Pancreas (tissue), 10 donors: ENCODE measurements around the gene NOS3. TPM values are rescaled to one million over a fixed set of nuclear protein-coding genes. Genes with fewer than 3 reads are reported as not detected.
"Not testable (repeated sequence)": the region's sequence is repeated elsewhere in the genome, so short reads cannot be mapped to it uniquely, and the experiment has no call there.

Source experiments
- ATAC-seq, 4 donors: fragments of 200-7000 bp; cut with Tn5 transposase; one replicate each; pipeline versions ENCODE4 v1.8.0 to v1.9.1; 2020; ENCODE audit warnings: mild to moderate bottlenecking in 4 of 4, moderate library complexity in 4 of 4
- DNase-seq, 6 donors: peaks; one replicate each; pipeline ENCODE4 v3.0.0-alpha.2; 2020
- FAIRE-seq: peaks from 2 replicates; lab custom pipeline; 2012; peaks lifted over from hg19 to GRCh38; lab: Jason Lieb, UNC
- H3K27ac ChIP-seq, 4 donors: fragments of 200-600 bp; sonication (generic); 1 replicate in 3 of 4; 2 replicates in 1 of 4; pipeline versions ENCODE4 v1.5.0 to v1.8.0; 2020
- H3K27me3 ChIP-seq, 4 donors: fragments of 200-600 bp; one replicate each; pipeline ENCODE4 v1.8.0; 2021
- H3K36me3 ChIP-seq, 3 donors: fragments of 200-600 bp; sonication (generic) in 1 of 3; one replicate each; pipeline versions ENCODE4 v1.5.0 to v1.8.0; 2020 to 2021
- H3K4me1 ChIP-seq, 3 donors: fragments of 200-600 bp; one replicate each; pipeline ENCODE4 v1.8.0; 2021
- H3K4me3 ChIP-seq, 4 donors: fragments of 200-600 bp; sonication (generic) in 2 of 4; one replicate each; pipeline versions ENCODE4 v1.5.0 to v1.8.0; 2020 to 2021
- H3K9me3 ChIP-seq, 4 donors: fragments of 200-600 bp; one replicate each; pipeline ENCODE4 v1.8.0; 2021
- WGBS, 2 donors: extraction: QIAGEN DNeasy Blood & Tissue Kit; methylation state at CpG; one replicate each; pipeline ENCODE4 v1.1.7; 2013; 5-methylcytosine and 5-hydroxymethylcytosine counted together
- intact Hi-C, 3 donors: fragments of 100-400 bp; cut with DNase I; formaldehyde crosslinking; loops; one replicate each; pipeline versions ENCODE4 v1.11.1 to v1.14.2; 2022
- polyA plus RNA-seq, 2 donors: library from polyadenylated mRNA; stranded (reverse); fragments of 200-250 nt; gene quantifications; one replicate each; pipeline ENCODE4 v1.2.3, GENCODE V29; 2013
- total RNA-seq, 6 donors: library from RNA; stranded (reverse); fragmentation: NEBNext Ultra II Directional in 4 of 6; extraction: Animal tissue kit (Norgen Biotek cat#: 25700) in 4 of 6; gene quantifications; one replicate each; pipeline versions ENCODE4 v1.2.1 to v1.2.4, GENCODE V29; 2021 to 2023
- TF ChIP-seq, protein P1 (sequence below), 4 donors: fragments of 200-600 bp; sonication (generic) in 3 of 4; IDR thresholded peaks; one replicate each; pipeline versions ENCODE4 v1.5.0 to v1.8.0; 2021; ENCODE audit warnings: antibody characterized with exemption in 4 of 4
- donor health status: healthy with polysubstance abuse.
- donor health status: DM: no; HTN: no; CAD: no; lungs with moderate emphysema.
- donor health status: DM: no; HTN: no; CAD: no.
- donor health status: control.
- donor health status: control.
- donor health status: Bipolar disorder and iron deficiency.
- donor health status: DM: yes; HTN: yes; CAD: no.
- donor health status: DM: no; HTN: no; CAD: no.
- donor health status: DM: no; HTN: no; CAD: no.
- donor health status: DM: yes; HTN: yes; CAD: no.

Gene NOS3
- total and polyA plus RNA-seq, 8 donors: 1.0 to 12.5 (median 3.5) TPM

DNA sequence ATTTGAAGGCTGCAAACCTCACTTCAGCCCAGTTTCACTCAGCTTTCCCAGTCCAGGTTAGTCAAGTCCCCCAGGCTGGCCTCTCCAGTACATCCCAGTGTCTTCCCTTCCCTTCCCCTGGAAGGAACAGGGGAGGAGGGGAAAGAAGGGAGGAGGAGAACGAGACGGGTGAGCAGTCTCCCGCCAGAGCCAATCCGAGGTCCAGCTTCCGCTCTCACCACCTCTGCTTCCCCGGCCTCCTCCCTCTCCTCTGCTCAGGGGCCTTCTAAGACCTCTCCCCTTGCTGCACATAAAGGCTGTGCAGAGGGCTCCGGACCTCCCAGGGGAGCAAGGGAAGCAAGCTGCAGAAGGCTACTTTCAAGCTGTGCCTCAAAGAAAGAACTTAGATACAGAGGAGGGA lies 29.4 kb downstream of the NOS3 start:
- no peak for FAIRE-seq
- no peak overlapping the region for H3K4me3 ChIP-seq

DNA sequence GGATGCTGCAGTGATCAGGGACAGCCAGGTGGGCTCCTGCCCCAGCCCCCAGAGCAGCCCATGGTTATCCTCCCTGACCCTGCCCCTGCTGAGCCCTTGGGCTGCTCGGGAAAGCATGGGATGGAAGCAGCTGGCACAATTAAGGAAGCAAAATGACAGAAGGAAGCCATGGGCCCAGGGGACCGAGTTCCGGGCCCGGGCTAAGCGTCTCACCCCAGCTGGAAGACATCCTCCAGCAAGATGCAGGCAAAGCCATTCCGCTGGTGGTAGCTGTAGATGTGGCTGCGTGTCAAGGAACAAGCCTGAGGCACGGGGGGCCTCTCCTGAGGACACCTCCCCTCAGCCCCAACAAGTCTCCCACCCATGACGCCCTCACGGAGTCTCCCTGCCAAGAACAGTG lies 32.4 kb downstream of the NOS3 start:
- H3K9me3 ChIP-seq: no peaks in the 10 kb centered on the region
- H3K27me3 ChIP-seq: peaks cover 0 to 3% (median 0%) of the 10 kb centered on the region in 4 donors
- H3K36me3 ChIP-seq: no peaks in the 10 kb centered on the region
- WGBS, 2 donors: 68 to 70% methylated on average over 10 of the region's 10 CpGs
- H3K4me1 ChIP-seq: peaks cover 0 to 6% (median 0%) of the 10 kb centered on the region in 3 donors
- H3K4me3 ChIP-seq: no peak overlapping the region
- TF ChIP-seq, protein P1, sequence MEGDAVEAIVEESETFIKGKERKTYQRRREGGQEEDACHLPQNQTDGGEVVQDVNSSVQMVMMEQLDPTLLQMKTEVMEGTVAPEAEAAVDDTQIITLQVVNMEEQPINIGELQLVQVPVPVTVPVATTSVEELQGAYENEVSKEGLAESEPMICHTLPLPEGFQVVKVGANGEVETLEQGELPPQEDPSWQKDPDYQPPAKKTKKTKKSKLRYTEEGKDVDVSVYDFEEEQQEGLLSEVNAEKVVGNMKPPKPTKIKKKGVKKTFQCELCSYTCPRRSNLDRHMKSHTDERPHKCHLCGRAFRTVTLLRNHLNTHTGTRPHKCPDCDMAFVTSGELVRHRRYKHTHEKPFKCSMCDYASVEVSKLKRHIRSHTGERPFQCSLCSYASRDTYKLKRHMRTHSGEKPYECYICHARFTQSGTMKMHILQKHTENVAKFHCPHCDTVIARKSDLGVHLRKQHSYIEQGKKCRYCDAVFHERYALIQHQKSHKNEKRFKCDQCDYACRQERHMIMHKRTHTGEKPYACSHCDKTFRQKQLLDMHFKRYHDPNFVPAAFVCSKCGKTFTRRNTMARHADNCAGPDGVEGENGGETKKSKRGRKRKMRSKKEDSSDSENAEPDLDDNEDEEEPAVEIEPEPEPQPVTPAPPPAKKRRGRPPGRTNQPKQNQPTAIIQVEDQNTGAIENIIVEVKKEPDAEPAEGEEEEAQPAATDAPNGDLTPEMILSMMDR (IDR thresholded peaks at IDR 0.05): no peak
- DNase-seq: peak in 1 of 6 donors; percentile 49
- intact Hi-C loops: no loop called here
- ATAC-seq: no peak
- H3K27ac ChIP-seq: no peak overlapping the region
- FAIRE-seq: no peak

More for the DNA sequence above, 29.4 kb downstream of the NOS3 start:
- intact Hi-C loops: no loop called here
- H3K36me3 ChIP-seq: no peaks in the 10 kb centered on the region
- no peak for ATAC-seq
- H3K27ac ChIP-seq: no peak overlapping the region
- H3K4me1 ChIP-seq: peaks cover 0 to 8% (median 0%) of the 10 kb centered on the region in 3 donors
- WGBS, 2 donors: 48 to 59% methylated on average over 7 of the region's 7 CpGs
- DNase-seq: no peak
- no peaks in the 10 kb centered on the region for H3K9me3 ChIP-seq
- peaks cover 0 to 8% (median 0%) of the 10 kb centered on the region in 4 donors for H3K27me3 ChIP-seq
- TF ChIP-seq, protein P1 (IDR thresholded peaks at IDR 0.05): no peak

DNA sequence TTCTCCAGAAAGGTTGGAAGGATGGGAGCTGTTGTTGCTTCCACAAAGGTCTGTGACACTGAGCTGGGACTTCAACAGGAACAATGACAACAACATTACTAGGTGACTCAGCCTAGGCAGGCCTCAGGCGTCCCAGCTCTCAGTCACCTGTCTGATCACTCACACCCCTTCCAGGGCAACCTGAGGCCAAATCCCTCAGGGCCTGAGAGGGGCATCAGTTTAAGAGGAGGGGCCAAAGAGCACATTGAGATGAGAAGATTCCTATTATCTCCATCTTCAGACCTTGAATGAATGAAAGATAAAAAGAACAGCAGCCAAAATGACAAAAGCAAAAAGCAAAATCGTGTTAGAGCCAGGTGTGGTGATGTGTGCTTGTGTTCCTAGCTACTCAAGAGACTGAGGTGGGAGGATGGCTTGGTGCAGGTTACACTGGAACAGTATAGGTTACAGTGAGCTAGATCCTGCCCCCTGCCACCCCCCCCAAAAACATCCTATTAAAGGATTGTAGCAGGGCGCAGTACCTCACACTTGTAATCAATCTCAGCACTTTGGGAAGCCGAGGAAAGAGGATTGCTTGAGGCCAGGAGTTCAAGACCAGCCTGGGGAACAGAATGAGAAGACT lies 33.7 kb downstream of the NOS3 start, which contains the start of gene ATG9B:
TSS of gene ATG9B (minus strand) at position 60 of the 622 bp plus-strand sequence. CDS start 71 bp downstream, outside the sequence.
- H3K4me1 ChIP-seq: peaks cover 0 to 6% (median 0%) of the 10 kb centered on the region in 3 donors
- ATAC-seq (no peak), DNase-seq (no peak), FAIRE-seq (no peak)
- H3K27ac ChIP-seq: no peak within 1 kb of the TSS
- no peaks in the 10 kb centered on the region for H3K27me3 ChIP-seq
- TF ChIP-seq, protein P1 (IDR thresholded peaks at IDR 0.05): no peak
- no peaks in the 10 kb centered on the region for H3K9me3 ChIP-seq
- intact Hi-C loops: no loop called here
- H3K36me3 ChIP-seq: no peaks in the 10 kb centered on the region
- no peak within 1 kb of the TSS for H3K4me3 ChIP-seq
- 77 to 80% methylated on average over 4 of the region's 4 CpGs for WGBS, 2 donors

DNA sequence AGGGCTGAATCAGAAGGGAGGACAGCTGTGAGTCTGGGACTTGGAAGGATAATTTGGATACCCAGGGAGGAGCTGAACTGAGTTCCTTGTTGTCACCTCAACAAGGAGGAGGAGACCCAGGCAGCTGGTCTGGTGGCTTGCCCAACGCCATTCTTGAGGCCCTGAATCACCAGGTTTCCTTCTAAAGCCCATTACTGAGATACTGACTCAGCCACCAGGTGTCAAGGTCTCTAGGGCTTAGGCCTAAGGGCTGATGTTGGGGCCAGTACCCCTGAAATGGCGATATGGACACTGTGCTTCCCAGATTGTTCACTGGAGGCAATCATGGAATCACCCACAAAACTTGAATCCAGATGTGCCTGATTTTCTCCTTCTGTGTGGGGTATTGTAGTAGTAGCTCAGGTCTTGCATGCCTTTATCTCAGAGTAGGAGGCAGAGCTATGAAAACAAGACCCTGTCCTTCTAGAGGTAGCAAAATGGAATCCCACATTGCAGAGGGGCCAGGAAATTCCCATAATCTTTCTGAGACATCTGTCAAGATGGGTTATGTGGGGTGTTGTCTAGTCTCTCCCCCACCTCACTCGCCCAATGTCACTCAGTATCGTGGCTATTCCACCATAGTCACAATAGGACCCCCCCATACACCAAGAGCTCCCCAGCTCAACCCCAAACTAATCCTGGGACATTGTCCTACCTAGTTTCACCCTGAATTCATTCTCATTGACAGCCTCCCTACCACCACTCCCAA lies 35.3 kb downstream of the NOS3 start:
- H3K4me3 ChIP-seq: no peak overlapping the region
- DNase-seq (no peak), ATAC-seq (no peak), FAIRE-seq (no peak)
- TF ChIP-seq, protein P1 (IDR thresholded peaks at IDR 0.05): no peak
- H3K27ac ChIP-seq: no peak overlapping the region
- peaks cover 0 to 6% (median 0%) of the 10 kb centered on the region in 3 donors for H3K4me1 ChIP-seq
- 88 to 91% methylated on average over 4 of the region's 4 CpGs for WGBS, 2 donors
- H3K36me3 ChIP-seq: no peaks in the 10 kb centered on the region
- H3K27me3 ChIP-seq: no peaks in the 10 kb centered on the region
- intact Hi-C loops: no loop called here
- H3K9me3 ChIP-seq: no peaks in the 10 kb centered on the region

DNA sequence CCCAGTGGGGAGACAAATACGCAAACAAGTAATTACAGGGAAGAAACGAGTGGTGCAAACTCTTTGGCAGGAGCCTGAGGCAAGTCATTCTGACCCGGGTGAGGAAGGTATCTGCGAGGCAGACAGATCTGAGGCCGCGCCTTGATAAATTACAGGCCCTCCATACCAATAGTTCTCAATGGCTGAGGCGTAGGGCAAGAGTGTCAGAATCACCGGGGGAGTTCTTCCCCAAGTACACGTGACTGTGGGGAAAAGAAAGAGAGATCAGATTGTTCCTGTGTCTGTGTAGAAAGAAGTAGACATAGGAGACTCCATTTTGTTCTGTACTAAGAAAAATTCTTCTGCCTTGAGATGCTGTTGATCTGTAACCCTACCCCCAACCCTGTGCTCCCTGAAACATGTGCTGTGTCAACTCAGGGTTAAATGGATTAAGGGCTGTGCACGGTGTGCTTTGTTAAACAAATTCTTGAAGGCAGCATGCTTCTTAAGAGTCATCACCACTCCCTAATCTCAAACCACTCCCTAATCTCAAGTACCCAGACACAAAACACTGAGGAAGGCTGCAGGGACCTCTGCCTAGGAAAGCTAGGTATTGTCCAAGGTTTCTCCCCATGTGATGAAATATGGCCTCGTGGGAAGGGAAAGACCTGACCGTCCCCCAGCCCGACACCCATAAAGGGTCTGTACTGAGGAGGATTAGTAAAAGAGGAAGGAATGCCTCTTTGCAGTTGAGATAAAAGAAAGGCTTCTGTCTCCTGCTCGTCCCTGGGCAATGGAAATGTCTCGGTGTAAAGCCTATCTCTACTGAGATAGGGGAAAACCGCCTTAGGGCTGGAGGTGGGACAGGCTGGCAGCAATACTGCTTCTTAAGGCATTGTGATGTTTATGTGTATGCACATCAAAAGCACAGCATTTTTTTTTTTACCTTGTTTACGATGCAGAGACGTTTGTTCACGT lies 36.2 kb downstream of the NOS3 start:
- ATAC-seq, H3K4me1 ChIP-seq, H3K36me3 ChIP-seq, H3K27ac ChIP-seq, H3K9me3 ChIP-seq, DNase-seq, FAIRE-seq, H3K27me3 ChIP-seq, intact Hi-C loops: not testable (repeated sequence)
- peak overlapping the region in 2 of 4 donors; percentile 62 to 85 for H3K4me3 ChIP-seq
- 45 to 46% methylated on average over 19 of the region's 19 CpGs for WGBS, 2 donors

DNA sequence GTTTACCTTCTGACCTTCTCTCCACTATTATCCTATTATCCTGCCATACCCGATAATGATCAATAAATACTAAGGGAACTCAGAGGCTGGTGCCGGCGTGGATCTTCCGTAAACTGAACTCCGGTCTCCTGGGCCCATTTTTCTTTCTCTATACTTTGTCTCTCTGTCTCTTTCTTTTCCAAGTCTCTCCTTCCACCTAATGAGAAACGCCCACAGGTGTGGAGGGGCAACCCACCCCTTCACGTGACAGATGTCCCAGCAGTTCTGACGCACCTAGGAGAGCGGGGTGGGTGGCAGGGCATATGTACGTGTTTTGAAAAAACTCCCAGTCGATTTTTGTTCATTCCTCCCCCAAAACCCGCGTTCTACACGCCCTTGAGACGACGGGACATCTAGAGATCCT lies 36.9 kb downstream of the NOS3 start:
- ATAC-seq, H3K36me3 ChIP-seq, H3K4me1 ChIP-seq, H3K27me3 ChIP-seq, DNase-seq, H3K9me3 ChIP-seq, intact Hi-C loops, FAIRE-seq: not testable (repeated sequence)
- Histone ChIP-seq H3K4me3 (peak overlapping the region in 3 of 4 donors; percentile 62 to 93 (median 85)), H3K27ac (peak overlapping the region; percentile 56 to 74 (median 62))
- WGBS, 2 donors: 3 to 4% methylated on average over 16 of the region's 16 CpGs
